GM19324 (cell line): ENCODE results near the gene CHCHD3.

Experiments used
- ATAC-seq: cut with Tn5 transposase; IDR thresholded peaks from one replicate; pipeline ENCODE4 v1.9.1; 2021; ENCODE audit warnings: mild to moderate bottlenecking, moderate library complexity; ENCODE audit not compliant: unreplicated experiment, low FRiP score

Gene CHCHD3

DNA sequence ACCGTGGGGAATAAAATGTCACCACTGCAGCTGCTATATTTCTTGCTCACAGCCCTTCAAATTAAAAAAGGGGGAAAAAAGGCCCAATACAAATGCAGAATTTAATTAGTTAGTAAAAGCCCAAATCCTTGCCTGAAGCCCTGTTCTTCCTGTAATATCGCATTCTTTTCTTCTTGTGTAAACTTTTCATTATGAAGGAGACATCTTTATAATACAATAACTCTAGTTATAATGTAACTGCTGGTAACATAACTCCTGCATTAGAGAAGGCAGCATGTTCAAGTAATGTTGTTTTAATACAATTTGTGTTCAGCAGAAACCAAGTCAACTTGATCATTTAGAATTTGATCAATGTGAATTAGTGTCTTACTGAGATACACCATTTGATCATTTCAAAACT lies 250.9 kb downstream of the CHCHD3 start:
- ATAC-seq = no peak

GRCh38 chr7:132828502-132828901 lies 253.4 kb downstream of the CHCHD3 start:
- no peak for ATAC-seq

DNA sequence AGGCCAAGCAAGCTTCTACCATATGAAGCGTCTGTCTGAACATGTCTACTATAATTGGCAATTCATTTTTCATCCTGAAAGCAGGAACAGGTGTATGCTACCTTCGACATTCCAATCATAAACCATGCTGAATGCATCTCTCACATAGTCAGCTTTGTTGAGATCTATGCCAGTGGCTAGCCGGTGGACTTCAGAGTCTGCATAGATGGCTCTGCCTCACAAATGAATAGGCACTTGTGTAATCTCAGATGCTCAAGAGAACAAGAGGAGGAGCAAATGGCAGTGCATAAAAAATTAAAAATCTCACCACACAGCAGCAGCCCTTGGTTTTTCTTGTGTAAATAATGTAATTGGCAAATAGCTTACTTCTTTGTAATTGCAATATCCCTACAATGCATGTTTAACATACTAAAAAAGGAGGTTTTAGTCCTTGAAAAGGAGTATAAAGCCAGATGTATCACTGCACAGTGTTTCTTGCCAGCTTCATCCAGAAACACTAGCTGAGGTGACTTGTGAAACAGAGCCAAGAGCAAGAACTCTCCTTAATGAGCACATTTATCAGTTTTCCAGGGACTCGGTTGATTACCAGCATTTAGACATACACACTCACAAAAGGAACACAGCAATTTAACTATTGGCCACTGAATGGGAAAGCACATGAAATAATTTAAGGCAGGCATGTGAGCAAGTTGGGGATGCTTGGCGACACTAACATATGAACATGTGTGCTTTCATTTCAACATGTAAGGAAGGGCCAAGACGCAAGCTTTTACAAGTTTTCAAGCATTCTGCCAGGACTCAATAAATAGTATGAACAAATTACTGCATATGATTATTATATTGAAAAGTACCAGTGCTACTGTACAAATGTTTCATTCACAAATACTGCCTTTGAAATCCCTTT lies 255.7 kb downstream of the CHCHD3 start:
- ATAC-seq = no peak

DNA sequence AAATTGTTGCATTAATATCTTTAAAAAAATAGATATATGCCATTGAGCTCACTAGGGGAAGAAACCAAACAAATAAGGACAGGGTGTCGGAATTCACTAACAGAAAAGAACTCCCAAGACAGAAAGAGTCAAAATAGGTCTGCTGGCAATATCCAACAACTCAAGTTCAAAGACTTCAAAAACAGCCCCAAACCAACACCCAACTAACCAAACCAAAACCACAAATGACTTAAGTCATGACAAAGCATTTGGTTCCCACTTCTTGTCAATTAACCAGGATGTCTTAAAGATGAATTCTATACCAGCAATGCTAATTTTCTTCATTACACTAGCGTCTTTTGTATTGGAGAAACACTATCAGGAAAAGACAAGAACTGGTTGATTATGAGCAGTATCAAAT lies 256.7 kb downstream of the CHCHD3 start:
- ATAC-seq = no peak

DNA sequence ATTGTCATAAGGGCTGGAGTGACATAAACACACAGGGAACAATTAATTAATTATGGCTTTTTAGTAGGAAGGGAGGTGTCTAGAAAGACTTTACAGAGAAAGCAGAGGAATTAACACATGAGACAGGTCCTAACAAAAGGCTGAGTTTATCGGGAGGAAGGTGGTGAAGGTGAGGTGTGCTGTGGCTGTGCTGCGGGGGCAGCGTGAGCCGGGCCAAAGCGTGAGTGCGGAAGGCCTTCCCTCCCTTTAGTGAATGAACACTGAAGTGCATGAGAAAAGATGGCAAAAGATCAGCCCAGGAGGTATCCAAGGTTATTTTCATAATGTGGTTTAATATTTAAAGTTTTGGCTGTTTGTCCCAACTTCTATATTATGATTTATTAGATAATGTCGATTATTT lies 262.2 kb downstream of the CHCHD3 start:
- ATAC-seq = no peak

DNA sequence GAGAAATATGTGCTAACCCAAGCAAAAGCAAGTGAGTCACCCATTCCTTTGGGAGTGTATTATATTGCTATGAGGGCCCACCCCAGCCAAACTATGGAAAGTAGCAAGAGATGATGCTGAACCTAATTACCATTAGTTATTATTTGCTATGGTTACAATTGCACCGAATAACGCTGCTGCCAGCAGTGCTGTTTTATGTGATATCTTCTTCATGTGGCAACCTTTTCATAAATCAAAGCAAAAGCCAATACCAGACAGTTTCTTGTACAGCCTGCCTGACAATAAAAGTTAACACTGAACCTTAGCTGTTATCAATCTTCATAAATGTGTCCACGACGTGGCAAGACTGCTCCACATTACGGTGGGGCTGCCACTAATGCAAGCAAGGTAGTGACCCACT lies 263.9 kb downstream of the CHCHD3 start:
- ATAC-seq = no peak

- no peak for ATAC-seq
Observed at GRCh38 chr7:132815696-132816311, 266.1 kb downstream of the CHCHD3 start.

GRCh38 chr7:132815130-132815529 lies 266.8 kb downstream of the CHCHD3 start:
- ATAC-seq = no peak

DNA sequence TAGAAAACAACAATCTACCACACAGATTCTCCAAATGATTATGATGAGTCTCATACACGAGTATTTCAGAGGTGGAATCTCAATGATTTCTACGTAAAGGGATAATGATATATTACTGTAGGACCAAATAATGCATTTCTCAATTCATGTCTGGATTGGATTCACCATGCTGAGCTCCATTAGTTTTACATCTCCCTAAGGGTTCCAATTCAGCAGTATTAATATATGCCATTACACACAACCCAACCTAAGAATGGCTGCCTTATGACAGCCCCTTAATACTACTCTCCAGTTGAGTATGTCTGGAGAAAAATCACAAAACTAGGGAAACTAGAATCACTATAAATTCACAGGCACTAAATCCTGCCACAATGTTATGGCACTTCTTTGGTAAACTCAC lies 271.3 kb downstream of the CHCHD3 start:
- no peak for ATAC-seq

GRCh38 chr7:132806834-132807233 lies 275.1 kb downstream of the CHCHD3 start:
- no peak for ATAC-seq

- ATAC-seq = no peak
Observed at GRCh38 chr7:132805766-132806165, 276.1 kb downstream of the CHCHD3 start.

DNA sequence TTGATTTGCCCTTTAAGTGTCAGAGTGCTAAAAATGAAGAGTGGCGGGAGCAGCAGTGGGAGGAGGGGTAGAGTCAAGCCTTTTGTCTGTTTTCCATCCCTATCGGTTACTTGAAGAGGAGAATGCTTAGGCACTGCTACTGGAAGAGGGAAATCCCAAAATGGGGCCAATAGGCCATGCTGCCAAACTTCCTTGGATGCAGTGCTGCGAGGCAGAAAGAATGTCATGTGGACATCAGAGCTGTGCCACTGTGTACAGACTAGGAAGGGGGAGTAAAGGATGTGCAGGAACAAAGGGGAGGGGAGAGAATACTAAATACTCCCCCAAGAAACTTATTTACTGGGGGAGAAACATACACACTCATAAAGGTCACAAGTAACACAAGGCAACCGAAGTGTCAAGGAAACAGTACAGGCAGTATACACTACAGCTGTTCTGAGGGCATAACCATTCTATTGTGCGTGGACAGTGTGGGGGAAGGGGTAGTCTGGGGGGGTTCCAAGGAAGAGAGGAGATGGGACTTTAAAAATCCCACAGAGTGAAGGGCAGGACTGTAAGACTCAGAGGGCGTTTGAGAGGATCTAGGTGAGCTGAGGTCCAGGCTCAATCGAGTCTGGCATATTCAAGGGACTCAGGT lies 276.9 kb downstream of the CHCHD3 start:
- ATAC-seq = no peak

DNA sequence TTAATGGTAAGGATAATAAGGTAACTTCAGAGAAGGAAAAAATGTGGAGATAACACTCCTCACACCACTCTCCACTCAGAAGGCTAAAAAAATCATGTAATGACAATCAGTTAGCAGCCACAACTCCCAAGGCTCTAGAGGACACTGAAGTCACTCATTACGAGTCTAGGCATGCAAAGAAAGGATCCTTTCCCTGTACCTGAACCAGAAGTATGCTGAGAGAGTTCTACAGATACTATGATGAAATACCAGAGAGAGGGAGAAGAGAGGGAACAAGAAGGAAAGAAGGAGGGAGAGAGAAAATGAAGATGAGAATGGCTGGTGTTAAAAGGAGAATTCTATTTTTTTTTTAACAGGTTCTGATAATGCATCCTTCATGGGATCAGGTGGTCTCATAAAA lies 281.4 kb downstream of the CHCHD3 start:
- ATAC-seq = no peak

DNA sequence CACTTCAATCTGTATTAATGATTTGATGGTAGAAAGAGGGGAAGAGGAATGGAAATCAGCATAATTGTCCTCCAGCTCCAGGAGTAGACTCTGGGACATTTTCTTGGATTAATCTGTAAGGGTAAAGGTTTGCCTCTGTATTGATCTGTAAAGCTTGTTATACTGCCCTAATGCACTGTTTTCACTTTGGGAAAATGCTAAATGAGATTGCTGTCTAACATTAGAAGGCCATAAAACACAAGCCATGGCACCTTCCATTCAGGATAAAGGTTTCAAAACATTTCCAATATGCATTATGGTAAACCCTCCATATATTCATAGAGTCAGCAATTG lies 282.8 kb downstream of the CHCHD3 start:
- ATAC-seq = no peak

DNA sequence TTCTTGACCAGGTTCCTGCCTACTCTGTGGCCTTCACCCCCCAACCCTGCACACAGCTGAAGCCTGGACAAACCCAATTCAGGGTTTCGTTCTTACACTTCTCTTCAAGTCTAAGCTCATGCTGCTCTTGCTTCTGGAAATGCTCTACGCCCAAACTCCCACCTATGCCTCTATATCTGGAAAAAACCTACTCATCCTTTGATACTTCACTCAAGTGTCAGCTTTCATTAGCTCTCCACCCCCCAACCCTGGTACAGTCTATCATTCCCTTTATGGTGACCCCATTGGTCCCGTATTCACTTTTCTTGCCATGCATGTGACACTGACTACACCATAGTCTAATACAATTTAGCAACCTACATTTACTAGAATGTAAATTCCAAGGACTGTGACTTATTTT lies 284.7 kb downstream of the CHCHD3 start:
- no peak for ATAC-seq

DNA sequence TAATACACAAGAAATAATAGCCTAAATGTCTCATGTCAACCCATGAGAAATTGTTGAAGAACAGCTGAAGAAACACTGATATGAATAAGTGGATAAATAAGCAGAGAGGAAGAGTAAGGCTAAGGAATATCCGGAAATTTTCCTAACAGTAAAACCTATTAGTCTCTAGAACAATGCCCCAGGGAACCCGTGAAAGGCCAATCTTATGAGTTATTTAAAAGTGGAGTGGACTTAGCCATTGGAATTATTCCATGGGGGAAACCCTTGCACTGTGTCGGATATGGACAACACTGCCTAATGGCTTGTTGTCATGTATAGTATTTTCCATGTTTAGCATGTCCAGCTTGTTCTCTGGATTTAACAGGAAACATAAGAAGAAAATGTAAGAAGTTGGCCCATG lies 288.4 kb downstream of the CHCHD3 start:
- no peak for ATAC-seq

DNA sequence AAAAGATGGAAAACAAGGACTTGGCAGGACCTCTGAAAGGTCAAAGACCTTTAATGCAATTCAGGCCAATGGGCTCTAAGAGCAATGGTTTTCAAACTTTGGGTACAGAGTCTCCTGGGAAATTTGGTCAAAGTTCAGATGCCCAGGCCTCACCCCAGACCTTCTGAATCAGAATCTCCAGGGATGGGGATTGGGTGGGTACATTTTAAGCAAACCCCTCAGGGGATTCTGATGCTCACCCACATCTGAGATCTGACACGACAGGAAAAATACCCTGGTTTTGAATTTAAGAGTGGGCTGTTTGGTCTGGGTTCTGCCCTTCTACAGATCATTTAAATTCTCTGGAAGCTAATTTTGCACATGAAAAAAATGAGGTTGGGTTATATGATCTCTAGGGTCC lies 290.9 kb downstream of the CHCHD3 start:
- no peak for ATAC-seq

- ATAC-seq = no peak
Observed at GRCh38 chr7:132790104-132790503, 291.8 kb downstream of the CHCHD3 start.

DNA sequence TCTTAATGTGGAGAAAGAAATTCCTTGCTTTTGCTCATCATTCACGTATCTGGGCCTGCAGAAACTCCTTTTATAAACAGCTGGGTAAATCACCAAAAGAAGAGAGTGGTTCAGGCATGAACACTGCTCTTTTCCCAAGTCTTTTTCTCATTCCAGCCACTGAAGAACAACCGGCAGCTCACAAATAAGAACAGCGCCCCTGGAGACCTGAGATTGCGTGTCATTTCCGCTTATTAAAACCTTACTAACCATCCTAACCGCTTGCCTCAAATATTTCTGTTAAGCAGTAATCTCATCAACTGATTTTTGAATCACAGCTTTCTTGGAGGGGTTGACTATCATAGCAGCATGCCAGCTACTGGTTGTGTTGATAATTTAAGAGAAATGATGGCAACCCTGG lies 292.6 kb downstream of the CHCHD3 start:
- no peak for ATAC-seq

DNA sequence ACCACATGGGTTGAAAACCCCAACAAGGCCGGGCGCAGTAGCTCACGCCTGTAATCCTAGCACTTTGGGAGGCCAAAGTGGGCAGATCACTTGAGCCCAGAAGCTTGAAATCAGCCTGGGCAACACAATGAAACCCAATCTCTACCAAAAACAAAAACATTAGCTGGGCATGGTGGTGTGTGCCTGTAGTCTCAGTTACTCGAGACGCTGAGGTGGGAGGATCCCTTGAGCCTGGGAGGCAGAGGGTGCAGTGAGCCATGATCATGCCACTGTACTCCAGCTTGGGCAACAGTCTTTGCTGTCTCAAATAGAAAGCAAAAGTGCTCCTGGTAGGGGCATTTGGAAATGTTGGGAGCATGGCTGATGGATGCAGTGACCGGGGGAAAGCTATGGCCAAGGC lies 296.0 kb downstream of the CHCHD3 start:
- no peak for ATAC-seq

DNA sequence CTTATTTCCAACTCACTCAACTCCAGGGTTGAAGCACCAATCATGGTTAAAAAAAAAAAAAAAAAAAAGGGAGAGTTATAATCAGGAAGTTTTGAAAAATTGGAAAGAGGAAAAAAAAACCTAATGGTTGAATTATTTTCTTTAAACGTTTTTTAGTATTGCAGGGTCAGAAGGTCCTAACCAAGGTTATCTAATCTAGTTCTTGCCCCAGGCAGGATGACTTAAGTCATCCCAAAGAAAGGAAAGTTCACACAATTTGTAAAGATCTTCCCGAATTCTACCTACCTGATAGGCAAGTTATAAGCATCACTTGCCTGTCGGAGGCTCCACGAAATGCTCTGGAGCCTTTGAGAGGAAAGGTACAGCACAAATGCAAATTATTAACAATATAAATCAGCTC lies 297.5 kb downstream of the CHCHD3 start:
- ATAC-seq = no peak

GRCh38 chr7:132783824-132784223 lies 298.1 kb downstream of the CHCHD3 start:
- no peak for ATAC-seq
